ENCODE measurements around the gene OR7E24.
"Not testable (repeated sequence)": the region's sequence is repeated elsewhere in the genome, so short reads cannot be mapped to it uniquely, and the experiment has no call there.

OR7E24 gene

GRCh38 chr19:9250630-9251029, at the start of gene OR7E24:
Gene OR7E24 (plus strand): TSS chr19:9250930. CDS start chr19:9251044, 114 bp downstream.
- no peak for DNase-seq (ENCODE audit: low read depth)

GRCh38 chr19:9205501-9206113, 45.1 kb upstream of the OR7E24 start:
- peak; percentile 69 for DNase-seq (ENCODE audit: low read depth)

GRCh38 chr19:9219489-9219888, 31.2 kb upstream of the OR7E24 start, which contains the start of gene OR7D4:
Gene OR7D4 (minus strand): TSS chr19:9219589. CDS start chr19:9214837, 4,752 bp downstream.
- DNase-seq (ENCODE audit: low read depth), result no peak

- DNase-seq (ENCODE audit: low read depth), result no peak
Measured at GRCh38 chr19:9251236-9251635, 506 bp downstream of the OR7E24 start.

GRCh38 chr19:9283485-9283884, 32.8 kb downstream of the OR7E24 start:
- DNase-seq (ENCODE audit: low read depth), result not testable (repeated sequence)

GRCh38 chr19:9289231-9289884, 38.6 kb downstream of the OR7E24 start:
- DNase-seq (ENCODE audit: low read depth), result no peak

- DNase-seq (ENCODE audit: low read depth), result peak; percentile 34
Measured at GRCh38 chr19:9295411-9295849, 44.7 kb downstream of the OR7E24 start.

GRCh38 chr19:9296336-9296735, 45.6 kb downstream of the OR7E24 start:
- peak; percentile 7 for DNase-seq (ENCODE audit: low read depth)
